Measurements from ENCODE around the gene KIF20B. TPM values are rescaled to one million over a fixed set of nuclear protein-coding genes. Genes with fewer than 3 reads are reported as not detected.

KIF20B gene, protein sequence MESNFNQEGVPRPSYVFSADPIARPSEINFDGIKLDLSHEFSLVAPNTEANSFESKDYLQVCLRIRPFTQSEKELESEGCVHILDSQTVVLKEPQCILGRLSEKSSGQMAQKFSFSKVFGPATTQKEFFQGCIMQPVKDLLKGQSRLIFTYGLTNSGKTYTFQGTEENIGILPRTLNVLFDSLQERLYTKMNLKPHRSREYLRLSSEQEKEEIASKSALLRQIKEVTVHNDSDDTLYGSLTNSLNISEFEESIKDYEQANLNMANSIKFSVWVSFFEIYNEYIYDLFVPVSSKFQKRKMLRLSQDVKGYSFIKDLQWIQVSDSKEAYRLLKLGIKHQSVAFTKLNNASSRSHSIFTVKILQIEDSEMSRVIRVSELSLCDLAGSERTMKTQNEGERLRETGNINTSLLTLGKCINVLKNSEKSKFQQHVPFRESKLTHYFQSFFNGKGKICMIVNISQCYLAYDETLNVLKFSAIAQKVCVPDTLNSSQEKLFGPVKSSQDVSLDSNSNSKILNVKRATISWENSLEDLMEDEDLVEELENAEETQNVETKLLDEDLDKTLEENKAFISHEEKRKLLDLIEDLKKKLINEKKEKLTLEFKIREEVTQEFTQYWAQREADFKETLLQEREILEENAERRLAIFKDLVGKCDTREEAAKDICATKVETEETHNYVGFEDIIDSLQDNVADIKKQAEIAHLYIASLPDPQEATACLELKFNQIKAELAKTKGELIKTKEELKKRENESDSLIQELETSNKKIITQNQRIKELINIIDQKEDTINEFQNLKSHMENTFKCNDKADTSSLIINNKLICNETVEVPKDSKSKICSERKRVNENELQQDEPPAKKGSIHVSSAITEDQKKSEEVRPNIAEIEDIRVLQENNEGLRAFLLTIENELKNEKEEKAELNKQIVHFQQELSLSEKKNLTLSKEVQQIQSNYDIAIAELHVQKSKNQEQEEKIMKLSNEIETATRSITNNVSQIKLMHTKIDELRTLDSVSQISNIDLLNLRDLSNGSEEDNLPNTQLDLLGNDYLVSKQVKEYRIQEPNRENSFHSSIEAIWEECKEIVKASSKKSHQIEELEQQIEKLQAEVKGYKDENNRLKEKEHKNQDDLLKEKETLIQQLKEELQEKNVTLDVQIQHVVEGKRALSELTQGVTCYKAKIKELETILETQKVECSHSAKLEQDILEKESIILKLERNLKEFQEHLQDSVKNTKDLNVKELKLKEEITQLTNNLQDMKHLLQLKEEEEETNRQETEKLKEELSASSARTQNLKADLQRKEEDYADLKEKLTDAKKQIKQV (N-terminal part only)
- polyA plus RNA-seq (ENCODE audit: insufficient read depth in 1 of 5, insufficient read length in 5 of 5, low replicate concordance in 1 of 5): 10 to 100 TPM in 4 of 5 donors, 1 to 10 TPM in 1; 8.6 to 32.2 (median 20.5) TPM
- long read RNA-seq, donor 1: 0 reads
- long read RNA-seq, donor 2: 0 reads
- long read RNA-seq, donor 3: 0 reads
- long read RNA-seq, donor 4: 0 reads
- long read RNA-seq, donor 5, partial matches to known transcripts: 8 of 8 reads
- long read RNA-seq, donor 5, other reads (novel, unspliced or antisense): 0 of 8 reads
- long read RNA-seq, donor 6: 0 reads
- long read RNA-seq, donor 7: 0 reads
- long read RNA-seq, donor 8: 0 reads

DNA sequence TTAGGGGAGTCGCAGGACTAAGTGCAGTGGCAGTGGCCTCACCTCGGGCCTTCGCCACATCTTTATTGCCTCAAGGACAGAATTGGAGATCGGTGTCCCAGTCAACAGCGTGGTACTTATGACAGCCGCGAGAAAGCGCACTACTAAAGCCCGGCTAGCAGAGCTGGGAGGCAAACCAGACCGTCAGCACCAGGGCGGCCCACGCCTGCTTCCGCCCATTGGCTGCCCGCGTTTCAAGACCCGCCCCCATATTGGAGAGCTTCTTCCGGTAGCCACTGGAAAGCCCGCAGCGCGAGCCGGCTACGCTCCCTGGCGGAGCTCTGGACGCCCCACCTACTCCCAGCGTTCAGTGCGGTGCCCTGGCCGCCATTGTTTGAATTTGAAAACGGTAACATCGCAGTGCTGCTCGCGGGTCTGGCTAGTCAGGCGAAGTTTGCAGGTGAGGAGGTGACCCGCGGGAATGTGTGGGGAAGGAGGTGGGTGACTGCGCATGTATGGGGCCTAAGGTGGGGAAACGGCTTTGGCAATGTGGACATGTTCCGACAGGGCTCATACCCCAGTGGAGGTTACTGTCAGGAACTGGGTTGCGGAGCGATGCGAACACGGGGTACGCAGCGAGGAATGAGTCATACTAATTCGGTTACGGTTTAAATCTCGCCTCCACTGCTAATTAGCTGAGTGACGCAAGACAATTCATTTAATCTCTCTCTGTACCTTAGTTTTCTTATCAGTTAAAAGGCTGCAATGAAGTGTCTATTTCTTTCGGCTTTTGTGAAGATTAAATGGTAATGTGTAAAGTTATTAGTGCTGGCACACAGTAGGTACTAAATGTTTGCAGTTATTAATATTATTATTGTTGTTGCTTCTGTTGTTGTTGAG is at the start of gene KIF20B:
KIF20B (plus strand) TSS at position 349 of the 879 bp plus-strand sequence. CDS start 3,705 bp downstream, outside the sequence.
- DNase-seq: peak; percentile 92 to 95

DNA sequence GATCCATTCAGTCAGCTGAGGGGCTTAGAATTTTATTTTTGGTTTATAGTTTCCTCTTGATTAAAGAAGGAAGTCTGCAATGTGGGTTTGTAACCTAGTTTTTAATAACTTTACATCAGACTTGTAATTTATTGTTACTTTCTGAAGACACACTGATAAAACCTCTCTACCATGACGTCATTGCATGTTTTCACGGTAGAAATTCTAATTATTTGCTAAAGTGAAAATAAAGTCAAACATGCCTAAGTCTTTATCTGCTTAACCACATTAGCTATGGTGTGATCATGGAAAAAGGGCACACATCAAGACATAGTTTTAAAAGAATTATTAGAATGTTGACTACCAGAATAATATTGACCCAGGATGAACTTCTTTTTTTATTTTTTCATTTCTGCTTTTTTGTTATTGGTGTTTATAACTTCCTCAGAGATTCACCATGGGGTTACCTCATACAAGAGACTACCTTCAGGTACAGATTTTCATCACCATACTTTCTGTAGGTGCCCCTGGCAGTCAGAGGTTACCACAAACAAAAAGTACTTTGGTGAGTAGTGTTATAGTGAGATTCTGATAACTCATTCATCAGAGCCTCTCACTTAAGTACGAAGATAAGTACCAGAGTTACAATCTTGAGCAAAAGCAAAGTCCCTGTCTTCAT is 49.3 kb upstream of the KIF20B start:
- DNase-seq: no peak

DNA sequence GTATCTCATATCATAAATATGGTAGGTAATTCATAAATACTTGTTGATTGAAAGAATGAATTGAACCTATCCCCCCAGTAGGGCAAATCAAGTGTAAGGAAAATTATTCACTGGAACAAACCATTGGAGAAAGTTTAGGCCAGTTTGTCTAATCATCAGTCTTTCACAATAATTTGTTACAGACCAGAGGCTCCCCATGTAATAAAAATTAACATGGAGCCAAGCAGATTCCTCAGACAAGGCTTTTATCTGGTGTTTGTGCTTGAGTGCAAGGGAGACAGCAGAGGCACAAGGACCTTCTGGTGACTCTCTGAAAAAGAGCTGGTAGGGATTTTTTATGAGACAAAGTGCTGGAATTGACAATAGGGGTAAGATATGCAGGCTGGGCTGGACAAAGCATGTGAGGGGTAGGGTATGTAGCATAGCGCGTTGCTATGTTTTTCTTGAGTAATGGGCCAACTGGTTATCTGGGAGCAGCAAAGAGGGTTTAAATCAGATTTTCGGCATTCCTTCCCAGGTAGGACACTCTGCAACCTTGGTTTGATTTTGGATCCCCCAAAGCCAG is 48.5 kb upstream of the KIF20B start:
- no peak for DNase-seq

DNA sequence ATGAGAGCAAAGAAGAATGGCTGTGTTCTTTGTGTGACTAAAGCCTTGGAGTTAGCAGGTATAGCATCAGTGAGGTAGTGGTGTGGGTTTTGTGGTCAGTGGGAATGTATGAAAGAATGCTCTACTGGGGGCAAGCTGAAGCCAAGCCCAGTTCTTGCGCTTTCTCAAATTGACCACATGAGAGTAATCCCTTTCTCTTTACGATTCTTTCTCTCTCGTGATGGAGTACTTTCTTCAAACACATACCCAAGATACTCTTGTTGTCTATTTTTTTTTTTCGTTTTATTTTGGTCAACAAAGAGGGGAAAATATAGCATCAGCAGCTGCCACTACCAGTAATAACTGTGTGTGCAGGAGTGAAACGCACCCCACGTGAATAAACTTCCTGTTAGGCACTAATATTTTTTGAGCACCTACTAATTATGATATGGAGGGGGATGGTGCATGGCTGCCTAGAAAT is 48.0 kb upstream of the KIF20B start:
- no peak for DNase-seq

DNA sequence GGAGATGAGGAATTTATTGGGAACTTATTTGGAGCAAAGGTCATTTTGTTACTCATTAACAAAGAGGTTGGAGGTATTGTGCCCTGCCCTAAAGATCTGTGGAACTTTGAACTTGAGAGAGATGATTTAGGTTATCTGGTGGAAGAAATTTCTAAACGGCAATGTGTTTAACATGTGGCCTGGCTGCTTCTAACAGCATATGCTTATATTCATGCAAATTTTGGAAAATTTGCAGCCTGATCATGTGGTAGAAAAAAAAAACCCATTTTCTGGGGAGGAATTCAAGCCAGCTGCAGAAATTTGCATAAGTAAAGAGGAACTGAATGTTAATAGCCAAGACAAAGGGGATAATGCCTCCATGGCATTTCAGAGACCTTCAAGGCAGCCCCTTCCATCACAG is 45.7 kb upstream of the KIF20B start:
- no peak for DNase-seq

DNA sequence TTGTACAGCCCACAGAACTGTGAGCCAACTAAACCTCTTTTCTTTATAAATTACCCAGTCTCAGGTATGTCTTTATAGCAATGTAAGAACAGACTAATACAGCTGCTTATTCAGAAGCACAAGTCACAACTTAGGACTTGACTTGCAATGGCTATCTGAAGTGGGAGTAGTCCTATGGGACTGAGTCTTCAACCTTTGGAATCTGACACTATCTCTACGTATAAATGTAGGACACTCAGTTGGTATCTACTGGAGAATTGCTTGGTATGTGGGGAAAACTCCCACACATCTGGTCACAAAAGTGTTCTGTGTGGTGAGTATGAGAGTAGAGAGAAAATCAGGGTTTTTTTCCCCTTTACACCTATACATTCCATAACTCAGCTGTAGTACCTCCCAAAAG is 44.1 kb upstream of the KIF20B start:
- no peak for DNase-seq

DNA sequence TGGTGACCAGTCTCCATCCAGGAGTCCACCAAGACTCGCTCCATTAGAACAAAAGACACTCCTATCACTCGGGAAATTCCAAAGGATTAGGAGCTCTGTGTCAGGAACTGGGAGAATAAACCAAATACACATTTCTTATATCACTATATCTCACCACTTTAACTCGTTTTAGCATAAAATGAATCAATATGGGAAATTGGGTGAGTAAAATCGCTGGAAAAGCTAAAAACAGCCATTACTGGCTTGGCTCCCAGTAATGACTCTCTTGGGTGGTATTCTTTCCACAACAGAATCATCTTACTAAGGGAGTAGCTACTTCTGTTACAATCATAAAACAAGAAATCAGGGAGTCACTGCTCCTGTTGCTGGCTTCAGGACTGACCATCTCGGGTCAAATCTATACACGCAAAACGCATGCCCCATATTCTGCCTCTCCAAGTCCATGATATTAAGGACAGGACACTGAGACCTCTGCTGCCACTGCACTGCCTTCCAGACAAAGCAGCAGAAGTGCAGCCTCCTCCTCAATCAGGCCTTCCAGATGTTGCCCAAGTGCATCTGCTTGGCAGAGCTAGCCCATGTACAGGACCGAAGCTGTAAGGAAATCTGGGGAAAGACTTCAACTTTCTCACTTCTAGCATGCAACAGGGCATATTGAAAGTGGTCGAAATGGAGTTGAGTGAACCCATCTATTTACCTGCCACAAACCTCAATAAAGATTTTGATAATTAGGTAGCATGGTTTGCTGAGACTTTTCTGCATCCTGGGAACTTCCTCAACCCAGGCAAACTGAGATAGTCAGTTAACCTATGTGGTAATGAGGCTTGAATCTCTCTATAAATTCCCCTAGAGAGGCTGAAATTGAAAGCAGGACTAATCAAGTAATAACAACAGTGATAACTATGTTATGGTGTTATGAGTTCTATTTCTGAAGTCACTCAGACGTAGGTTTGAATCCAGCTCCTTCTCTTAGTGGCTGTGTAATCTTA is 42.0 kb upstream of the KIF20B start:
- DNase-seq: peak in 1 of 2 donors; percentile 24

DNA sequence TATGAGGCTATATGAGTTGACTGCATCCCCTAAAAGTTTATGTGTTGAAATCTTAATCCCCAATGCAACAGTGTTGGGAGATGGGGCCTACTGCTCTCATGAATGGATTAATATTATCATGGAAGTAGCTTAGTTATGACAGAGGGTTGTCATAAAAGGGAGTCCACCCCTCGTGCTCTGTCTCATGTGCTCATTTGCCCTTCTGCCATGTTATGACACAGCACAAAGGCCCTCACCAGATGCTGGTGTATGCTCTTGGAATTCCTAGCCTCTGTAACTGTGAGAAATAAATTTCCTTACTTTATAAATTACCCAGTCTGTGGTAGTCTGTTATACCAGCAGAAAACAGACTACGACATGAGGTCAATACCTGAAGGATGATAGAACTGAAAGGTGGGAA is 38.8 kb upstream of the KIF20B start:
- DNase-seq: no peak

DNA sequence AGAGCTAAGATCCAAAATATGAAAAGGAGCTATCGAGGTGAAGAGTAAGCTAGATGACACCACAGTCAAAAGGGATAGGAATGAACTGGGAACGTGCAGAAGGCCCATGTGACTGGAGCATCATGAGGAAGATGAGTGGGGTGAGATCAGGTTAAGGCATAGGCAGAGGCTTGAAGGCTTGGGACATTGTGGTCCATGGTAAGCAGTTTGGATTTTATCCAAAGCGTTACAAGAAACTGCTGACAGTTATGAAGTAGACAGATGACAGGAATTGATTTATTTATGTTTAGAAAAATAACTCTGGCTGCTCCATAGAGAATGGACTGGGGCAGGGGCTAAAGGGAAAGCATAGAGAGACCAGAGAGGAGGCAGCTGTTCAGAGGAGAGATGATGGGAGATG is 38.2 kb upstream of the KIF20B start:
- no peak for DNase-seq

DNA sequence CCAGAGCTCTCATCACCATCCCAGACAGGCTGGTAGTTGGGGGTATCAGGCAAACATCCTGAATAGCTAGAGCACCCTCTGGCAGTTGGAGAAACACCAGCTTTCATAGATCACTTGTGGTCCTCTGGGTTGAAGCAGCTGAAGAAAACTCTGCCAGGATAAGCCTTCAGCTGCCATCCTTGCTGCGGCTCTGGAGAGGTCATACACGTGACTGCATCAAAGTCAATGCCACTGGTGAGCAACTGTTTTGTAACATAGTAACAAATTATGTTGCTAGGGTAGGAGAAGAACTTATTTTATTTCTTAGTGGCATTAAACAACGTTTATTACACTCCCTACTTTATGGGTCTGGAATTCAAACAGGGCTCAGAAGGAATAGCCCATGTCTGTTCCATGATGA is 37.2 kb upstream of the KIF20B start:
- DNase-seq: no peak

DNA sequence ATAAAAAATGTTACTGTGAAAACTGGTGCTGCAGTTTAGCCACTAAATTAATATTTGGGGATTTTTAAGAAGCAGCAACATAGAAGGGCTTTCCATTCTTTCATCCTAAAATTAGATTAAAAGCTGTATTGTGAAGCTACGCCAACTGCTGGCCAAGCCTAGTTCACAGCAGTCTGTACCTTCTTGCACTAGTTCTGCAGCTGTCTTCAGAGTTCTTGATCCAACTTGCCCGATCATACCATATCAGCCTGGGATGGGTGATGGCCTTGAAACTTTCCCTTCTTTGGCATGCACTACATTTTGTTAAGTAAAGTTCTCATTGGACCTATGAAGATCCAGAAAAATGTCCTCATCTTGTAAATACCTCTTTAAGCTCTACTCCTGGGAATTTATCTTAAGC is 36.1 kb upstream of the KIF20B start:
- DNase-seq: no peak

DNA sequence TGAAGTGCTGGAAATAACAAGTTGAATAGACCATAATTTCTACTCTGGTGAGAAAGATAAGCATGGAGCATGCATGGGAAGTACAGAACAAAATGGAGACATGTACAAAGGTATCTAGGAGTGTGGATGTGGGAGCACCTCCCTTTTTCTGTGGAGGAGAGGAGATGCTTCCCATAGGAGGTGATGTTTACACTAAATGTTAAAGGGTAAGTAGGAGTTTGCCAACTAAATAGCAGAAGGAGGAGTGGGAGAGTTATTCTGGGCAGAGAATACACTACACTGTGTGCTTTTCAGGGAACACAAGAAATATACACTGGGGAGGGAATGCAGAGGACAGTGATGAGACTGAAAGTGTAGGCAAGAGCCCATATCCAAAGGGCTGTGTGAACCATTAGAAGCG is 35.3 kb upstream of the KIF20B start:
- no peak for DNase-seq

DNA sequence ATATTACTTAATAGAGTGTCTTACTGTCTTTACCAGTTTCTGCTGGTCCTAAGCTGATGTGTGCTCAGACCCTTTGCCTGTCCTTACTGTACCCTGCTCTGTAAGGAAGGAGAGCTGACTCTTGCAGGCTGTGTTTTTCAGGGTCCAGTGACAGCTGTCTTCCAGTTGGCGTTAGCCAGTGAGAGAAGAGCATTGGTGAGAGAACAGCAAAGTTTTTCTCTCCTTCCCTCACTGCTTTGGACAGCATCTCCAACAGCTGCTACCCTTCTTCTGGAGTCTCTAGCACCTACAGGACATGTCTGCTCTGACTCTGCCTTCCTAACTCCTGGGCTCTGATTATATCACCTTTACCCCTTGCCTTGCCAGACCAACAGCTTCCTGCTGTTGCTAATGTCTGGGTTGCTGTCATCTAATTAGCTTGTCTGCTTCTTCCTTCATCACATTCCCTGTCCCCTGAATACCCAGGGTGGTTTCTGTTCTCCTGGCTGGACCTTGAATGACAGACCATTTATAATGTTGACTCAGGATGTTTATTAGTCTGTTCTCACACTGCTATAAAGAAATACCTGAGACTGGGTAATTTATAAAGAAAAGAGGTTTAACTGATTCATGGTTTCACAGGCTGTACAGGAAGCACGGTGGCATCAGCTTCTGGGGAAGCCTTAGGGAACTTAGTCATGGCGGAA is 32.9 kb upstream of the KIF20B start:
- DNase-seq: no peak

DNA sequence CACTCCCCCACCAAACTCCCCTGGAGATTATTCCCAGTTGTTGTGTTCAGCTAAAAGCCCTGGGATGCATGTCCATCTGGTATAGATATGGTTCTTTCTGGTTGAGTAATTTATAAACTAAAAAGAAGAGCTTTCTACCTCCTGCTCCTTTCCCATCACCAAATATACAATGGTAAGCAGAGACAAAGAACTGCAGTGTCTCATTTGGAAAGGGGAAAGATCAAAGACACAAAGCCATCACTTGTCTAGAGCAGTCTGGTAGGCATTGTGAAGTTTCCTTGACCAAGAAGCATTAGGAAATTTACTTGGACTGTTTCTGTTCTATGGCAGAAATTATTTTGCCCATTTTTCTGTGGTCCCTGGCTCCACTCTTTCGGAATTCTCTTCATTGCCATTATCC is 31.4 kb upstream of the KIF20B start:
- DNase-seq: no peak

DNA sequence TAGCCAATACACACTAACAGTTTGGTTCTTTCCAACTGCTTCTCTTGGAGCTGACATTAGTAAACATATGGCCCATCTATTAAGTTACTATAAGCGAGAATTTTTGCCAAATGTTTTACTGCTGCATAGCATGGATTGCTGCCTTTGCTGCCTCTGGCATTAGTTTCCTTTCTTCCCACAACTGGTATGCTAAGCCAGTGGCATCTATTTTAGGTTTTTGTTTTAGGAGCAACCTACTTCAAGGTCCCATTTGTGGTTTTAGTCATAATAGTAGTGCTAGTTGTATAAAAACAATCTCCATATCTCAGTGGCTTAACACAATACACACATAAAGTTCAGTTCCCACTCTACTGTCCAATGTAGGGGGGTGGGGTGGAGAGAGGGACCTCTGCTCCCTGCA is 30.5 kb upstream of the KIF20B start:
- DNase-seq: no peak

DNA sequence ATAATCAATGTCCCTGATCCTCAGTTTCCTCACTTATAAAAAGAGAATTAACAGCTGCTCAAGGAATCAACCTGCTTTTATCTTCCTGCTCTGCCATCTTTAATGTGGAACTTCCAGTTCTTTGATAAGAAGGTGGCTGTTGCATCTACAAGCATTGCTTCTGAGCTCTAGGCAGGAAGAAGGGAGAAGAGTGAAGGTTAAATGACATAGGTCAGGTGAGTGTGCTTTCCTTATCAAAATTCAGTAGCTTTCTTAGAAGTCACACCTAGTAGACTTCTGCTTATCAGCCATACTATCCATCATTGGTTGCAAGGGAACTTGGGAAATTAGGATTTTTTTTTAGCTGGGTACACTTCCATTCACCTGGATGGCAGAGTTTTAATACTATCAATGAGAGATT is 24.0 kb upstream of the KIF20B start:
- DNase-seq: no peak

DNA sequence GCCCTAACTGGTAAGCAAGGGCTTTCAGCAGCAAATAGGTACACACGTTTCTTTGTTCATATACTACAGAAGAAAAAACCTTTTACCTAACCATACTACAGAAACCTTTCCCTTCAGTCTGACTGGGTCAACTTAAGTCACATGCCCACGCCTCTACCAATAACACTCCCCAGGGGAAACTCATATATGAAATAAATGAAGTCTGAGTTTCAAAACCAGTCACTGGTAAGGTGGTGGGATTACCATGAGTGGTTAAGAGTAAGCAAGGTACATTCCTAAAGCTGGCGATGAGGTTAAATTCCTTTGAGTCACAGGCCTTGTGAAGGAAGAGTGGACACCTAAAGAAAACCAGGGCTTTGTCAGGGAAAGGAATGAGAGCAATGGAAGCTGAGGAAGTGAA is 21.4 kb upstream of the KIF20B start:
- no peak for DNase-seq

Measured in right lung (tissue), 10 donors.